A549 (cell line): Measurements from ENCODE around the gene RPL6.

ENCODE experiments used
- EP300 ChIP-seq, 2 experiments: fragments of >200 bp; sonication (Bioruptor Twin); formaldehyde crosslinking; IDR thresholded peaks; 2 replicates in 1 of 2; 3 replicates in 1 of 2; pipeline ENCODE4 v1.6.1; 2016 to 2017
- MYC ChIP-seq: IDR thresholded peaks from 2 replicates; pipeline ENCODE4 v1.6.1; 2012; ENCODE audit warnings: mild to moderate bottlenecking, inconsistent platforms, low read length, improper control_type of control experiment, borderline replicate concordance
- NR3C1 ChIP-seq: fragments of >200 bp; sonication (Bioruptor Twin); formaldehyde crosslinking; IDR thresholded peaks from 3 replicates; pipeline ENCODE4 v1.6.1; 2017
- TF ChIP-seq, protein P1 (sequence below): fragments of >200 bp; sonication (Bioruptor Twin); formaldehyde crosslinking; IDR thresholded peaks from 3 replicates; pipeline ENCODE4 v1.5.1; 2016
- TF ChIP-seq, protein P2 (sequence below): IDR thresholded peaks from 2 replicates; pipeline ENCODE4 v1.6.1; 2012
- TF ChIP-seq, protein P3 (sequence below): fragments of 200-600 bp; sonication (generic); IDR thresholded peaks from 2 replicates; pipeline ENCODE4 v1.6.1; 2016; ENCODE audit warnings: antibody characterized with exemption, mild to moderate bottlenecking, moderate library complexity

DNA sequence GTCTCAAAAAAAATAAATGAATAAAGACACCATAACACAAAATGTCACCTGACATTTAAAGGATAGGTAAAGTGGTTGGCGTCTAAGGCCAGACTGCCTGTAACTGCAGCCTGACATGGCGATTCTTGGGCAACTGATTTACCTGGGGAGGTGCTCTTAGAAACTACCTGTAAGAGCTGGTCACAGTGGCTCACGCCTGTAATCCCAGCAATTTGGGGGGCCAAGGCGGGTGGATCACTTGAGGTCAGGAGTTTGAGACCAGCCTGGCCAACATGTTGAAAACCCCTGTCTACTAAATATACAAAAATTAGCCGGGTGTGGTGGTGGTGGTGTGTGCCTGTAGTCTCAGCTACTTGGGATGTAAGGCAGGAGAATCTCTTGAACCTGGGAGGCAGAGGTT lies 8.4 kb downstream of the RPL6 start:
- no peak for TF ChIP-seq EP300 (IDR thresholded peaks at IDR 0.05)
- TF ChIP-seq, protein P1, sequence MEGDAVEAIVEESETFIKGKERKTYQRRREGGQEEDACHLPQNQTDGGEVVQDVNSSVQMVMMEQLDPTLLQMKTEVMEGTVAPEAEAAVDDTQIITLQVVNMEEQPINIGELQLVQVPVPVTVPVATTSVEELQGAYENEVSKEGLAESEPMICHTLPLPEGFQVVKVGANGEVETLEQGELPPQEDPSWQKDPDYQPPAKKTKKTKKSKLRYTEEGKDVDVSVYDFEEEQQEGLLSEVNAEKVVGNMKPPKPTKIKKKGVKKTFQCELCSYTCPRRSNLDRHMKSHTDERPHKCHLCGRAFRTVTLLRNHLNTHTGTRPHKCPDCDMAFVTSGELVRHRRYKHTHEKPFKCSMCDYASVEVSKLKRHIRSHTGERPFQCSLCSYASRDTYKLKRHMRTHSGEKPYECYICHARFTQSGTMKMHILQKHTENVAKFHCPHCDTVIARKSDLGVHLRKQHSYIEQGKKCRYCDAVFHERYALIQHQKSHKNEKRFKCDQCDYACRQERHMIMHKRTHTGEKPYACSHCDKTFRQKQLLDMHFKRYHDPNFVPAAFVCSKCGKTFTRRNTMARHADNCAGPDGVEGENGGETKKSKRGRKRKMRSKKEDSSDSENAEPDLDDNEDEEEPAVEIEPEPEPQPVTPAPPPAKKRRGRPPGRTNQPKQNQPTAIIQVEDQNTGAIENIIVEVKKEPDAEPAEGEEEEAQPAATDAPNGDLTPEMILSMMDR, result no peak
- TF ChIP-seq NR3C1, result no peak
- TF ChIP-seq, protein P2, sequence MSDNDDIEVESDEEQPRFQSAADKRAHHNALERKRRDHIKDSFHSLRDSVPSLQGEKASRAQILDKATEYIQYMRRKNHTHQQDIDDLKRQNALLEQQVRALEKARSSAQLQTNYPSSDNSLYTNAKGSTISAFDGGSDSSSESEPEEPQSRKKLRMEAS, result no peak
- no peak for TF ChIP-seq MYC
- TF ChIP-seq, protein P3, sequence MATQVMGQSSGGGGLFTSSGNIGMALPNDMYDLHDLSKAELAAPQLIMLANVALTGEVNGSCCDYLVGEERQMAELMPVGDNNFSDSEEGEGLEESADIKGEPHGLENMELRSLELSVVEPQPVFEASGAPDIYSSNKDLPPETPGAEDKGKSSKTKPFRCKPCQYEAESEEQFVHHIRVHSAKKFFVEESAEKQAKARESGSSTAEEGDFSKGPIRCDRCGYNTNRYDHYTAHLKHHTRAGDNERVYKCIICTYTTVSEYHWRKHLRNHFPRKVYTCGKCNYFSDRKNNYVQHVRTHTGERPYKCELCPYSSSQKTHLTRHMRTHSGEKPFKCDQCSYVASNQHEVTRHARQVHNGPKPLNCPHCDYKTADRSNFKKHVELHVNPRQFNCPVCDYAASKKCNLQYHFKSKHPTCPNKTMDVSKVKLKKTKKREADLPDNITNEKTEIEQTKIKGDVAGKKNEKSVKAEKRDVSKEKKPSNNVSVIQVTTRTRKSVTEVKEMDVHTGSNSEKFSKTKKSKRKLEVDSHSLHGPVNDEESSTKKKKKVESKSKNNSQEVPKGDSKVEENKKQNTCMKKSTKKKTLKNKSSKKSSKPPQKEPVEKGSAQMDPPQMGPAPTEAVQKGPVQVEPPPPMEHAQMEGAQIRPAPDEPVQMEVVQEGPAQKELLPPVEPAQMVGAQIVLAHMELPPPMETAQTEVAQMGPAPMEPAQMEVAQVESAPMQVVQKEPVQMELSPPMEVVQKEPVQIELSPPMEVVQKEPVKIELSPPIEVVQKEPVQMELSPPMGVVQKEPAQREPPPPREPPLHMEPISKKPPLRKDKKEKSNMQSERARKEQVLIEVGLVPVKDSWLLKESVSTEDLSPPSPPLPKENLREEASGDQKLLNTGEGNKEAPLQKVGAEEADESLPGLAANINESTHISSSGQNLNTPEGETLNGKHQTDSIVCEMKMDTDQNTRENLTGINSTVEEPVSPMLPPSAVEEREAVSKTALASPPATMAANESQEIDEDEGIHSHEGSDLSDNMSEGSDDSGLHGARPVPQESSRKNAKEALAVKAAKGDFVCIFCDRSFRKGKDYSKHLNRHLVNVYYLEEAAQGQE, result no peak
